GOT3 (cell line): ENCODE results near the gene QSOX1.

Experiments used
- DNase-seq: peaks from one replicate; lab custom pipeline; 2025; ENCODE audit warnings: mixed read lengths; lab: John Stamatoyannopoulos, UW

The QSOX1 gene

DNA sequence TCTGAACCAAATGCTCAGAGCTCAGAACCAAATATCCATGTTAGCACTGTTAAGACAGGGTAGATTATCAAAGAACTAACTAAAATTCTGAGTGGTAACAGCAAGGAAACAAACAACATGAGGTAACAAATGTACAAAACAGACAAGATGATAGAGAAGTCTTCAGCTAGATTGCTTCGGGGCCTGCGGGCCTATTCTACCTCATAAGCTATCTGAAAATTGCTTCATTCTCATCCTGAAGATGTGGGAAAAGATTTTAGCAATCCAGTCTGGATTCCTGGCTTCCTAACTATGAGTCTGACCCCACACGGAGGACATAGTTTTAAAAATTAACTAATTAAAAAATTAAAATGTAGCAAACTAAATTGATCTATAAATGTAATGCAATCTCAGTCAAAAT is 9.2 kb upstream of the QSOX1 start:
- DNase-seq: no peak

DNA sequence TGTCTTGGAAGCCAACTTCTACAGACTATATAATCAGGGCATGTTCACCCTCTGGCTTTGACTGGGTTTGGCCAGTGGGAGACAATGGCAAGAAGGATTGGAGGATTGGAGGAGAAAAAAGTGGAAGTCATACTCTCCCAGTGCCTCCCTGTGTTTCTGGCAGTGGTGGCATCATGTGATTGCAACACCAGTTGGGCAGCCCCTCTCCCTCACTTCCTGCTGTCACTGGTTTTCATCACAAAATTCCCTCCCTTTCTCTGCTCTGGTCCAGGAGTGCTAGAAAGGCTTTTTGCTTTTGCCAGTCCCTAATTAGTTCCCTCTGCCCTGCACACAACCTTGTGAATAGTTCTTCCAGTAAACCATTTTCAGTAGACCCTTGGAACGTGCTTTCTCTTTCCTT is 3.7 kb upstream of the QSOX1 start:
- DNase-seq: no peak

DNA sequence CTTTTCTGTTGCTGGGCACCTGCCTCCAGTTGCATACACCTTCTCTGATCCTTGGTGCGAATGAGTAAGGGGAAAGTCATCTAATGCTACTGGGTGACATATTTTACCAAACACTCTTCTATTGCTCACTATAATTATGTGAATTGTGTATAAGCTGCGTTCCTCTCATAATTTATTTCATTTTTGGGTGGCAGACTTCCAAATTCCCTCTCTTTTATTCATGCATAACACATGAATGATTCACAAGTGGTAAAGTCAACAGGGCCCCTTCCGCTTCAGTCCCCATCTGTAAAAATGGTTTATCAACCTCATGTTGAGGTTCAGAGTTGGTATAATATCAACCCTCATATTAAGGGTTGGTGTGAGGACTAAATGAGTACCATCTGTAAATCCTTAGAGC is 3.2 kb upstream of the QSOX1 start:
- DNase-seq: no peak

DNA sequence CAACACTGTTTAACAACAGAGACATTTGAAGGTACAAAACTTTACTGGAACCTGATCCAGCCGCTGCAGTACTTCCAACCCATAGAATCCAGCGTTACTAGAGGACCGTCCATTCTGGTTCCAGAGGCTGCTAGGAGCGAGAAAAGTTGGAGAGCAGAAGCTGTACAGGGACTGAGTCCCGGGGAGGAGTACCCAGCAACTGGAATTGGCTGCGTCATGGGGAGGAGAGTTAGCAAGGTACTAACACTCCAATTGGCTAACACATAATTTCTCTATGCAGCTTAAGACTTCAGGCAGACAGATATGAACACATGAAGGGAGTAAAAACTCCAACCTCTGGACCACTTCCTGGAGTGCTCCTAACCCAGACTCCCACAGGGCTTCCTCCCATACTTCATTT is 2.1 kb upstream of the QSOX1 start:
- DNase-seq: no peak

GRCh38 chr1:180153032-180153431 is 1.6 kb upstream of the QSOX1 start:
- DNase-seq: no peak

DNA sequence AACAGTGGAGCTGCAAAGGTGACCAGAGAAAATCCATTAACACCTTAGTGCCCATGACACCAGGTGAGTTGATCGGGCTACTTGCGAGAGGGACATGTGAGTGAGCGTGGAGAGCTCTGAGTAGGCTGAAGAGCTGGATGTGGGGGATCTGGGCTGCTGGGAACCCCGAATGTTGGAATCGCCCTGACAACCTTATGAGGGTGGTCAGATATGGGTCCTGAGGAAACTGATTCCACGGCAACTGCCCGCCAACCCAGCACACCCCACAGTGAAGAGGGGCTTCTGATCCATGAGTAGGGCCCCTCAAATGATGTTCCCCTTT is 705 bp upstream of the QSOX1 start:
- no peak for DNase-seq

DNA sequence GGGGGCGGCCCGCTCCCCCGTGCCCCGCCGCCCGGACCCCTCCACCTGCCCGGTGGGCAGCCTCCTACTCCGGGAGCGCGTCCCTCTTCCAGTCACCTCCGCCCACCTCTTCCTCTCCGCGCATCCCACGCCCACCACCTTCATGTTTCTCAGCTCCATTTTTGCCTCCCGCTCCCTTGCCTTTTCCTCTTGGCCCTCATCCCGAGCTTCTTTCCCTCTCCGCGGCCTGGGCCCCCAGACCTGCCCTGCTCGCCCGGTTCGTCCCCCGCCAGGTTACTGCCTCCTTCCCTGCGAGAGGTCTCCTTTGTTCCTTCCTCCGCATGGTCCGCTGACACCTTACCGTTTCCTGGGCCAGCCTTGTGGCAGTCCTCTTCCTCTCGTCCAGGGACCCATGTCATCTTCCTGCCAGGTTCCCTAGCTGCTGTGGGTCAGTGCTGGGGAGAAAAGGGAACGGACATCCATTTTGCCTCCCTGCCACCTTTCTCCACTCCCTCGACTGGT is 563 bp downstream of the QSOX1 start:
- DNase-seq: no peak

- no peak for DNase-seq
These were observed 1.5 kb downstream of the QSOX1 start for GRCh38 chr1:180156201-180156600.

- DNase-seq: no peak
These were observed 2.0 kb downstream of the QSOX1 start for GRCh38 chr1:180156631-180157091.

GRCh38 chr1:180157108-180157507 is 2.4 kb downstream of the QSOX1 start:
- no peak for DNase-seq

DNA sequence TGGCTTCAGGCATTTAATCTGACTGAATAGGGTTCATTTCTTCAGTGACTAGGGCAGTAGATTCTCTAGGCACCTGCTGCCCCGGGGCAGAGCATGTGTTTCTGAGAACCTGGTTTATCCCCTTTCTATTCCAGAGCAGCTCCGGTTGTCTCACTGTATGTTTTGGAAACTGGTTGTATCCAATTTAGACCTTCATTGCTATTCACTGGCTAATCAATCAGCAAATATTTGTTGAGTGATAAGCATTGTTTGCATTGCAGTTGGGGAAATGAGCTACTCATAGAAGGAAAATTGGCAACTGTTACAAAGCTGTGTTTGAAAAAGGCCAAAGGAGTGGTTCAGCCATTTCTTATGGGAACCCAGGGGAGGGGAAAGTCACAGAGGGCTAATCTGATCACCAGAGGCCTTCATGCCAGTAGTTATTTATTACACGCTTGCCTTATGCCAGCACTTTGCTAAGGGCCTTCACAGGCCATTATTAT is 2.9 kb downstream of the QSOX1 start:
- no peak for DNase-seq

GRCh38 chr1:180158149-180159147 is 3.8 kb downstream of the QSOX1 start:
- DNase-seq: no peak

- no peak for DNase-seq
These were observed 5.7 kb downstream of the QSOX1 start for GRCh38 chr1:180160357-180160756.

- no peak for DNase-seq
These were observed 8.4 kb downstream of the QSOX1 start for GRCh38 chr1:180163041-180163440.

- DNase-seq: no peak
These were observed 10.4 kb downstream of the QSOX1 start for GRCh38 chr1:180165096-180165495.

- no peak for DNase-seq
These were observed 11.1 kb downstream of the QSOX1 start for GRCh38 chr1:180165509-180166435.

DNA sequence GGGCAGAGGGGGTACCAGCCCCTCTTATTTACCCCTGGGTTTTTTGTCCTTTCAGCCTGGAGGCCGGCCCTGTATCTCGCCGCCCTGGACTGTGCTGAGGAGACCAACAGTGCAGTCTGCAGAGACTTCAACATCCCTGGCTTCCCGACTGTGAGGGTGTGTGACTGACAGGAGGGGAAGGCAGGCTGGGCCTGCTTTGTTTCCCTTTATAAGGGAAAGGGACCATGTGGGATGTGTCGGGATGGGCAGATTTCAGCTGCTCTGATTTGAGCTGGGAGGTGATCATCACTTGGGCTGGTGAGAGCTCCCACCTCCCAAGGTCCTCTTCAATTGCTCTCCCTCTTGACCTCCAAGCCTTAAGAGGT is 11.7 kb downstream of the QSOX1 start:
- no peak for DNase-seq

DNA sequence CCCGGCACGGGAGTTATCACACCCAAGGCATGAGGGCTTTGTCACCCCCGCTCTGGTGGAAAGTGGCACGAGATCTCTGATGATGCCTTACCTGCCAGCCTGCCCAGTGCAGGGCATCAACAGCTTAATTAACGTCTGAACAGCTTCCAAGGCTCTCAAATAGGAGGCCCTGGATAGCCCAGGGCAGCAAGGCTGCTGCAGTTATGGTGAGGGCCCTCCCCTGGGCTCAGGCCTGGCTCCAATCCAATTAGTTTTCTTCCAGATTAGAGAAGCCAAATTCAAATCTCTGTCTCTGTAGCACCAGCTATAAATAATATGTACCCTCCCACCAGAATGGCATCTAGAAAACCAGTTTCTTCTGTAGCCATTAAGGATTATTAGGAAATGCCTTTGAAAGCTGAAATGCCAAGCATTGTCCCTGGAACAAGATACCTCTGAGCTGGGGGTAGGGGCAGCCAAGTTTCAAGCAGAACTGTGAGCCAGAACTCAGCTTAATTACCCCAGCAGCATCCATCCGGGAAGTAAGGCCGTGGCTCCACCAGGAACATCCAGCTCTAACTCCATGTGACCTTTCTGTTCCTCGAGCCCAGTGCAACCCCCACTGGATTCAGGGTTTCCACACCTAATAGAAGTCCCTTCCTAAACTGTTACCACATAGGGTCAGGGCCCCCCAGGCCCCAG is 12.5 kb downstream of the QSOX1 start:
- DNase-seq: no peak

DNA sequence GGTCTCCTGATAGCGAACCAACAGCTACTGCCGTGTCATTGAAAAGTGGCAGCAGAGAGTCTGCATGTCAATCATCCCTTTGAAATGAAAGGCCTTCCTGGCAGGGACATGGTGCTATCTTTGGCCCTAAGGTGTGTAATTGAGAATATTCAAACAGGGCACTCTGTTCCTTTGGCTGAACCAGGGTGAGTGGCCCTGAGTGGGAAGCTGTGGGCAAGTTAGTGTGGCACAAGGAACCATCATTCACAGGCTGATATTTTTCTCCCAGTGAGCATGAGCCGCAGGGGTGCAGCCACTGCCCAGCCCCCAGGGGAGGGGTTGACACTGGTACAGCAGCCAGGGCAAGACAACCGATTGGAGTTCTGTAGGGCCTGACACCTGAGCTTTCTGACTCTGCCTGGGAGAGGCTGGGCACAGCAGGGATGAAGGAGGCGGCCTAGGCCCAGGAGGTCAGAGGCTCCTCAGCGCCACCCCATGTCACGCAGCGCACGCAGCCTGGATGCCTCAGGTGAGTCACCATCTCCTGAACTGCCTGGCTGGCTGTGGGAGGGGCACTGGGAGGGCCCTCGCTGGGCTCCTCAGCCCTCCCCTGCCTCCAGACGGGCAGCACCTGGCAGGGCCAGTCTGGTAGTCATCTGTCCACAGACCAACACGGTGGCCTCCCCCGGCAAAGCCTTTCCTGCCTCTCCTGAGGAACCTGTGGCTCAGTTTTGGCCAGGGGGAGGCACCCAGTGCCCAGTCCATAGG is 13.2 kb downstream of the QSOX1 start:
- no peak for DNase-seq

DNA sequence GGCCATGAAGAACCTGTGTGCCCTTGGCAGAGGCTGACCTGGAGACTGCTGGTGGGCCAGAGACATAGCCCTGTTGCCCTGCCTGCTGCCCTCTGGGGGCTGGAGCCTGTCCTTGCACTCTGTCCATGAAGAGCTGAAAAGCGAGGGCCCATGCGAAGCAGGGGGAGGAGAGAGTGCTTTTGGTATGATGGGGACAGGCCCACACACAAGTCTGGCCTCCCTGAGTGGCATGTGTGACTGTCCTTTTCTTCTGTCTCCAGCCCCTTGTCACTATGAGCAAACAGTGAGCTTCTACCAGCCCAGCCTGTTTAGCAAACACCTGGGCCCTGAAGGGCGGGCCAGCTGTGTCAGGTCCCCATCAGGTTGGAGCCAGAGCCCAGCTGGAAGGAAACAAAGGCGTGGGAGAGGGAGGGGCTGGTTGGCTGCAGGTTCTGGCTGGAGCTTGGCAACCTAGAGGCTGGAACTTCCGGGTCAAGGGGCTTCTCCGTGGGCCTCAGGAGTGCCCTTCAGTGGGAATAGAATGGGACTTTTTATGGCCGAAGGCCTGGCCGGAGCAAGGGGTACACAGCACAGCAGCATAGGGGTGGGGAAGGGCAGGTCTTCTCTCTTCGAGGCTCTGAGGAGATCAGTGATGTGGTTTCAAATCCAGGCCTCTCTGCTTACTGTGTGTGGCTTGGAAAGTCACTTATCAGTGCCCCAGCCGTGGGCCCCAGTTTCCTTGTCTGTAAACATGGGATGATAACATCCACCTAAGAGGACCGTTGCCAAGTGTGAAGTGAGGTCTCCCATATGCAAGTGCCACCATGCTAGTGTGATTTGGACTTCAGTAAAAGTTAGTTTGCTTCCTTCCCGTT is 14.3 kb downstream of the QSOX1 start:
- no peak for DNase-seq
